HG03175 (cell line): ENCODE measurements around the gene NGRN.

ENCODE experiments used
- ATAC-seq: cut with Tn5 transposase; IDR thresholded peaks from one replicate; pipeline ENCODE4 v1.9.1; 2021; ENCODE audit warnings: mild to moderate bottlenecking, moderate library complexity; ENCODE audit not compliant: unreplicated experiment

Gene NGRN, protein sequence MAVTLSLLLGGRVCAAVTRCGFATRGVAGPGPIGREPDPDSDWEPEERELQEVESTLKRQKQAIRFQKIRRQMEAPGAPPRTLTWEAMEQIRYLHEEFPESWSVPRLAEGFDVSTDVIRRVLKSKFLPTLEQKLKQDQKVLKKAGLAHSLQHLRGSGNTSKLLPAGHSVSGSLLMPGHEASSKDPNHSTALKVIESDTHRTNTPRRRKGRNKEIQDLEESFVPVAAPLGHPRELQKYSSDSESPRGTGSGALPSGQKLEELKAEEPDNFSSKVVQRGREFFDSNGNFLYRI

DNA sequence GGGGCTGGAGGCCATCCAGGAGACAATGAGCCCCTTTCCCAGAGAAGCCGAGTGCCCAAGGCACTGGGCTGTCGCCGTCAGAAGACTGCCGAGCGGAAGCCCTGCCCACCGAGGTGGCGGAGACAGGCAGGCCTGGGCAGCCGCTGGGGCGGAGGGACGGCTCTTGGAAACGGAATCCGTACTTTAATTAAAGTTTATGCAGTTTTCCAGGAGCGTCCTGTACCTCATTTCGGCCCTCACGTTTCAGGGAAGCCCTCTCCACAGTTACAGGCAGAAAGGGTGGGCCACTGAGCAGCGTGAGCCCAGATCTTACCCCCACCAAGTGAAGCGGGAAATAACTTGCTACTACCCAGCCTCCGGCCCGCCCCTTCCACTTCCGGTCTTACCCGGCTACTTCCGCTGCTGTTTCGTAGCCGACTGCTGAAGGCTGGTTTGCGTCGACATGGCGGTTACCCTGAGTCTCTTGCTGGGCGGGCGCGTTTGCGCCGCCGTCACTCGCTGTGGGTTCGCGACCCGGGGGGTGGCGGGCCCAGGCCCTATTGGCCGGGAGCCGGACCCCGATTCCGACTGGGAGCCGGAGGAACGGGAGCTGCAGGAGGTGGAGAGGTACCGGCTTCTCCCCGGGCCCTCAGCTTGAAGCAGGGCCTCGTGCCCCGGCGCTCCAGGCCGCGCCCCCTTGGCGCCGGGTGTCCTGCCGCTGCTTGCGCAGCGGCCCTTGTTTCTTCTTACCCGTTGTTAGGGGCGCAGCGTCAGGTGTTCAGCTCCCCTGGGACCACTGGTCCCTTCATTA is at the start of gene NGRN:
Gene NGRN (plus strand): TSS at position 402 of the 790 bp plus-strand sequence. CDS start 41 bp downstream, at position 443.
- peak; percentile 94 for ATAC-seq

DNA sequence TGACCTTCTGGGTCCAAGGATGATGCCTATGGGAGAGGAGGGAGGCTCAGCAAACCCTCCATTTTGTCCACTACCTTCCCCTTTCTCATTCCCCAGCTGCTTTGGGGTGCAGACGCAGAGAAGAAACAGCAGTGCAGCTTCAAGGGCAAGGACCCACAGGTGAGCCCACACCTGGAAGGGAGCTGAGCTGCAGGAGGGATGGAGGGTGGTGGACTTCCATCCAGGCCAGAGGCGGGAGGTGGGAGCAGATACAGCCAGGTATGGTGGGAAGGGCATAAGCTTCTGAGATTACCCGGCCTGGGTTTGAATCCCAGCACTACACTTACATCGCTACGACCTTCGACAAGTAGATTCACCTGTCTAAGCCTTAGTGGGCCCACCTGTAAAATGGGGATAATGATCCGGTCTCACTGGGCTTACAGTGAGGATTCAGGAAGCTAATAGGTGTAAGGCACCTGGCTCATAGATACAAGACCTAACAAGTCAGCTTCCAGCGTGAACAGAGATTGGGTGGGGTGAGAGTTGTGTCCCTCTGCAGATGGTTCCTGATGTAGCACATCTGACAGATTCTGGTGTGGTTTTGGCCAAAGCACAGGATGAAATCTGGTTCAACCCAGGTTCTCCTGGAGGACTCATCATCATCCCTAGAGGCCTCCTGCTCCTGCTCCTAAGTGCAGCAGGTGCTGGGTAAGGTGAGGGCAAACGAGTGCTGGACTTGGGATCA is 47.6 kb upstream of the NGRN start:
- no peak for ATAC-seq

DNA sequence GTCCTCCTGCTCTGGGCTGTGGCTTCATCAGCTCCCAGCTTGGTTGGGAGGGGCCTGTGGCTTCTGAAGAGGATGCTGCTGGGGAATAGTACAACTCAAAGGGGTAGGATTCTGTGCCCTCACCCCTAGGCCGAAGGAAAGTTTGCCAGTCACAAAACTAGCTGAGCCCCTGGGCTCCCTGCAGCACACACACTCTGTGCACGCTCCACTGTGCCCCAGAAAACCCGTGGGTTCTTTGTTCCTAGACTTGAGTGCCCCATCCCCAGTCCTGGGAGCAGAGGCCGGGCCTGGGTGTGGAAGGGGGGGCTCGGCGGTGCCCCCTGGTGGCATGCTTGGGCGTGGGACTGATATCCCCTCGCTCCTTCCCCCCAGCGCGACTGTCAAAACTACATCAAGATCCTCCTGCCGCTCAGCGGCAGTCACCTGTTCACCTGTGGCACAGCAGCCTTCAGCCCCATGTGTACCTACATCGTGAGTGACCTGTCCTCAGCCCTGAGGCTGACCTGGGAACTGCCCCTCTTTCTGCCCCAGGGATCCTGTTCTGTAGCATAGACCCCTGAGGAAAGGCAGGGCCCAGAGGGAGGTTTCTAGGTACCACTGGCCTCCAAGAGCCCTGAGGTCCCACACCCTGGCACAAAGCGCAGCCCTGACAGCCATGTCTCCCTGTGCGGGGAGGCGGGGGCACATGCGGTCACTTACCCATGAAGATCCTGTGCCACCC is 45.9 kb upstream of the NGRN start:
- no peak for ATAC-seq

DNA sequence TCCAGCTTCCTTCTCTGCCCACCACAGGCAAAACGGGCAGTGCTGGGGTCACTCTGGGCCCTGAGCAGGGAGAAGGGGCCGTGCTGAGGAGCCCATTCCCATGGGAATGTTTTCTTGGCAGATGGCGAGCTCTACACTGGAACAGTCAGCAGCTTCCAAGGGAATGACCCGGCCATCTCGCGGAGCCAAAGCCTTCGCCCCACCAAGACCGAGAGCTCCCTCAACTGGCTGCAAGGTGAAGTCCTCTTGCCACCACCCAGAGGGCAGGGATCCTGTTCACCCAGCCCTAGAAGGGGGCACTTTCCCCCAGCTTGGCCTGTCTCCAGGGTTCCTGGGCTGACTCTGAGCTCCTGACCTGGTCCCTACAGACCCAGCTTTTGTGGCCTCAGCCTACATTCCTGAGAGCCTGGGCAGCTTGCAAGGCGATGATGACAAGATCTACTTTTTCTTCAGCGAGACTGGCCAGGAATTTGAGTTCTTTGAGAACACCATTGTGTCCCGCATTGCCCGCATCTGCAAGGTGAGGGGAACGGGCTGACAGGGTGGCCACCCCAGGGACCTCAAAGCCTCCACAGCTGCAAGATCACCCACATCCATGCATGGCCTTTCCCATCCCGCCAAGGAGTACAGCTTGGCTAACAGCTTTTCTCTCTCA is 44.1 kb upstream of the NGRN start:
- no peak for ATAC-seq

DNA sequence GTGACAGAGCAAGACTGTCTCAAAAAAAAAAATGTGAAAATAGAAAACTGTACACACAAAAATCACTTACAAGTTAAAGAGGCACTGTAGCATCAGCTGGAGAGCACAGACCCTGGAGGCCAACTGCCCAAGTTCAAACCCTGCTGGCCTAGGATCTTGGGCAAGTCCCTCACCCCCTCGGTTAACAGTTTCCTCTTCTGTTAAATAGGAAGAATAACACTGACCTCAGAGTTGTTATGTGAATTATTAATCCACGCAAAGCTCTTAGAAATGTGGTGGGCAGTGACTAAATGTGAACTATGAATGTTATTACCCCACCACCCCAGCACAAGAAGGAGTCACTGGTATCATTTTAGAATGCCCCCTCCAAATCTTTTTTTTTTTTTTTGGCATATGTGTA is 42.9 kb upstream of the NGRN start:
- ATAC-seq = no peak

DNA sequence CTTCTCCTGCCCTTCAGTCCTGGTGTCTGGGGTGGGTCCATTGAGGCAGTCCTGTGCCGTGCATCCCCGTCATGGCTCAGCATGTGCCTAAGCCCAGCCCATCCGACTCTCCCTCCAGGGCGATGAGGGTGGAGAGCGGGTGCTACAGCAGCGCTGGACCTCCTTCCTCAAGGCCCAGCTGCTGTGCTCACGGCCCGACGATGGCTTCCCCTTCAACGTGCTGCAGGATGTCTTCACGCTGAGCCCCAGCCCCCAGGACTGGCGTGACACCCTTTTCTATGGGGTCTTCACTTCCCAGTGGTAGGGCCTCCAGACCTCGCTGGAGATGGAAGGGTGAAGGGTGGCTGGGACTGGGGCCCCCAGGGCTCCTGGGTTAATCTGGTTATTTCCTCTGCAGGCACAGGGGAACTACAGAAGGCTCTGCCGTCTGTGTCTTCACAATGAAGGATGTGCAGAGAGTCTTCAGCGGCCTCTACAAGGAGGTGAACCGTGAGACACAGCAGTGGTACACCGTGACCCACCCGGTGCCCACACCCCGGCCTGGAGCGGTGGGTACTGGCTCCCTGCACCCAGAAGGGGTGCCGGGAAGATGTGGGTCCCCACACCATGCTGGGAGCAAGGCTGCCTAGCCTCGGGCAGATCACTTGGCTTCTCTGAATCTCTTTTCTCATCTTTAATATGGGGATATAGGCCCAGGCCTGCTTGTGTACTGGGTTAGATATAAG is 41.9 kb upstream of the NGRN start:
- ATAC-seq = no peak

DNA sequence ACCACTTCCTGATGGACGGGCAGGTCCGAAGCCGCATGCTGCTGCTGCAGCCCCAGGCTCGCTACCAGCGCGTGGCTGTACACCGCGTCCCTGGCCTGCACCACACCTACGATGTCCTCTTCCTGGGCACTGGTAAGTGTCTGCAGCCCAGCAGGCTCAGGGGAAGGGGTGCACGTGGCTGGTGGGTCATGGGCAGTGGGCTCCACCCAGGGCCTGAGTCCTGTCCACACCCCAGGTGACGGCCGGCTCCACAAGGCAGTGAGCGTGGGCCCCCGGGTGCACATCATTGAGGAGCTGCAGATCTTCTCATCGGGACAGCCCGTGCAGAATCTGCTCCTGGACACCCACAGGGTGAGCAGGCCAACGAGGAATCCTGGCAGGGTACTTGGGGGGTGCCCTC is 40.4 kb upstream of the NGRN start:
- ATAC-seq = no peak

DNA sequence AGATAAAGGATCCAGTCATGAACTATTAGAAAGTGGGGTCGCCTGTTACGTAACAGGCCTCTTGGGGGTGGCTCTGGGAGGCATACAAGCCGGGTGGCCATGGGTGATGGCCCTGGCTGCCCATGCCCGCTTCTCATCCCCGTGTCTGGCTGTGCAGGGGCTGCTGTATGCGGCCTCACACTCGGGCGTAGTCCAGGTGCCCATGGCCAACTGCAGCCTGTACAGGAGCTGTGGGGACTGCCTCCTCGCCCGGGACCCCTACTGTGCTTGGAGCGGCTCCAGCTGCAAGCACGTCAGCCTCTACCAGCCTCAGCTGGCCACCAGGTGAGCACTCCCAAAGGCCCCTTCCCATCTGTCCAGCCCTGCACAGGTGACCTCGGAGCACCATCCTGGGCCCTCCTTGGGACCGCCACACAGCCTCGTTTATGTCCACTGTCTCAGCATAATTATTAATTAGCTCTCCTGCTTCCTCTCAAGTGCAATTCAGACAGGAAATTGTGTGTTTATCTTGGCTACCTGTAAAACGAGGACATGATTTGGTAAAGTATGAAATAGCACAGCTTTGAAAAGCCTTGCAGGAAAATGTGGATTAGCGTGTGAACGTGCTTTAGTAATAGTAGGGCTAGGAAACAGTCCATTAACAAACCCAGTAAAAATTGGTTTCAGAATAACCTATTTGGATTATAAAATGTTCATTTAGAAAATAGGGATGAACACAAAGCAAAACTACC is 39.8 kb upstream of the NGRN start:
- ATAC-seq = no peak

DNA sequence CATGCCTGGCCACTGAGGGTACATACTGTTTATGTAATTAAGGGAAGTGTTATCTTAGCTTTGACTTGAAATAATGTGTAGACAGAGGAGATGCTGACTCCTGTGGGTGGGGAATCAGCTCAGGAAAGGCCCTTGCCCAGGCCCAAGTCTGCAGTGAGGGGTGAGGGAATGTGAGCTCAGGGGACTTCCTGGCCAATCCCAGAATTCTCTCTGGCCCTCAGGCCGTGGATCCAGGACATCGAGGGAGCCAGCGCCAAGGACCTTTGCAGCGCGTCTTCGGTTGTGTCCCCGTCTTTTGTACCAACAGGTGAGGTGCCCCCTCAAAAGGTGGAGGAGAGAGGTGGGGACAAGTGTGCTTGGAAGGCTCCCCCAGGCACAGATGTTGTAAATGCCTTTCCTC is 38.1 kb upstream of the NGRN start:
- ATAC-seq = no peak

DNA sequence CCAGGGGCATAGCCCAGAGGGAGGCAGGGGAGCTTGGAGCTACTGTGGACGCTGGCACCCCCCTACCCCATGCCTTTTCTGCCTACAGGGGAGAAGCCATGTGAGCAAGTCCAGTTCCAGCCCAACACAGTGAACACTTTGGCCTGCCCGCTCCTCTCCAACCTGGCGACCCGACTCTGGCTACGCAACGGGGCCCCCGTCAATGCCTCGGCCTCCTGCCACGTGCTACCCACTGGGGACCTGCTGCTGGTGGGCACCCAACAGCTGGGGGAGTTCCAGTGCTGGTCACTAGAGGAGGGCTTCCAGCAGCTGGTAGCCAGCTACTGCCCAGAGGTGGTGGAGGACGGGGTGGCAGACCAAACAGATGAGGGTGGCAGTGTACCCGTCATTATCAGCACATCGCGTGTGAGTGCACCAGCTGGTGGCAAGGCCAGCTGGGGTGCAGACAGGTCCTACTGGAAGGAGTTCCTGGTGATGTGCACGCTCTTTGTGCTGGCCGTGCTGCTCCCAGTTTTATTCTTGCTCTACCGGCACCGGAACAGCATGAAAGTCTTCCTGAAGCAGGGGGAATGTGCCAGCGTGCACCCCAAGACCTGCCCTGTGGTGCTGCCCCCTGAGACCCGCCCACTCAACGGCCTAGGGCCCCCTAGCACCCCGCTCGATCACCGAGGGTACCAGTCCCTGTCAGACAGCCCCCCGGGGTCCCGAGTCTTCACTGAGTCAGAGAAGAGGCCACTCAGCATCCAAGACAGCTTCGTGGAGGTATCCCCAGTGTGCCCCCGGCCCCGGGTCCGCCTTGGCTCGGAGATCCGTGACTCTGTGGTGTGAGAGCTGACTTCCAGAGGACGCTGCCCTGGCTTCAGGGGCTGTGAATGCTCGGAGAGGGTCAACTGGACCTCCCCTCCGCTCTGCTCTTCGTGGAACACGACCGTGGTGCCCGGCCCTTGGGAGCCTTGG is 37.4 kb upstream of the NGRN start:
- ATAC-seq = no peak

DNA sequence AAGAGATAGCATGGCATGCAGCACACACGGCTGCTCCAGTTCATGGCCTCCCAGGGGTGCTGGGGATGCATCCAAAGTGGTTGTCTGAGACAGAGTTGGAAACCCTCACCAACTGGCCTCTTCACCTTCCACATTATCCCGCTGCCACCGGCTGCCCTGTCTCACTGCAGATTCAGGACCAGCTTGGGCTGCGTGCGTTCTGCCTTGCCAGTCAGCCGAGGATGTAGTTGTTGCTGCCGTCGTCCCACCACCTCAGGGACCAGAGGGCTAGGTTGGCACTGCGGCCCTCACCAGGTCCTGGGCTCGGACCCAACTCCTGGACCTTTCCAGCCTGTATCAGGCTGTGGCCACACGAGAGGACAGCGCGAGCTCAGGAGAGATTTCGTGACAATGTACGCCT is 36.5 kb upstream of the NGRN start:
- no peak for ATAC-seq

DNA sequence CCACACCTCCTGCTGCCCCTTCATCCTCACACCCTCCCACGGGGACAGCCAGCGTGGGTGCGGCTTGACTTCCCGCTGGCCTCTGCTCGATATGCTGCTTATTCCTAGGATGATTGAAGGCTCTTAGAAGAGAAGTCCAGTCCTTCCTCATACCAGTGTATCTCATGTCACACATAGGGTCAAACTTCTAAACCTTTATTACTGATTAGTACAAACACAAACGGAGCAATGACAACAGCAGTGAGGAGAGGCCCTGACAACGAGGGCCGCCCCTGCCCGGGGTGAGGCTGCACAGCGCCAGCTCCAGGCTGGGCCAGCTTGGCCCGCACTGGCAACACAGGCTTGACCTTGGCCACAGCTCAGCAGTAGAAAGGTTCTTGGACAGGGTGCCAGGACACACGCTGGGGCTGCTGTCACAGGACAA is 35.4 kb upstream of the NGRN start:
- ATAC-seq = no peak

DNA sequence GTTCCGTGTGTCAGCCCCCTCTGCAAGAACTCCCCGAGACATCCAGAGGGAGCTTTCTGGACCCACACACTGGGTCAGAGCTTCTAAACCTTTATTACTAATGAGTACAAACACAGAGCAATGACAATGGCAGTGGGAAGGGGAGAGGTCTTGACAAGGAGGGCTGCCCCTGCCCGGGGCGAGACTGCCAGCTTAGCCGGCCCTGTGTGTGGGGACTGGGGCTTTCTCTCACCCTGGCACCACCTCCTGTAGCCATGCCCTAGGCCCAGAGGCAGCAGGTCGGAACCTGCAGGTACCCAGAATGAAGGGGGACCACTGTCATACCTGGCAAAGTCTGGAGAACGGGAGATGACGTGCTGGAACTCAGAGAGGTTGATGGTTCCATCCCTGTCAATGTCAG is 34.9 kb upstream of the NGRN start:
- ATAC-seq = no peak

DNA sequence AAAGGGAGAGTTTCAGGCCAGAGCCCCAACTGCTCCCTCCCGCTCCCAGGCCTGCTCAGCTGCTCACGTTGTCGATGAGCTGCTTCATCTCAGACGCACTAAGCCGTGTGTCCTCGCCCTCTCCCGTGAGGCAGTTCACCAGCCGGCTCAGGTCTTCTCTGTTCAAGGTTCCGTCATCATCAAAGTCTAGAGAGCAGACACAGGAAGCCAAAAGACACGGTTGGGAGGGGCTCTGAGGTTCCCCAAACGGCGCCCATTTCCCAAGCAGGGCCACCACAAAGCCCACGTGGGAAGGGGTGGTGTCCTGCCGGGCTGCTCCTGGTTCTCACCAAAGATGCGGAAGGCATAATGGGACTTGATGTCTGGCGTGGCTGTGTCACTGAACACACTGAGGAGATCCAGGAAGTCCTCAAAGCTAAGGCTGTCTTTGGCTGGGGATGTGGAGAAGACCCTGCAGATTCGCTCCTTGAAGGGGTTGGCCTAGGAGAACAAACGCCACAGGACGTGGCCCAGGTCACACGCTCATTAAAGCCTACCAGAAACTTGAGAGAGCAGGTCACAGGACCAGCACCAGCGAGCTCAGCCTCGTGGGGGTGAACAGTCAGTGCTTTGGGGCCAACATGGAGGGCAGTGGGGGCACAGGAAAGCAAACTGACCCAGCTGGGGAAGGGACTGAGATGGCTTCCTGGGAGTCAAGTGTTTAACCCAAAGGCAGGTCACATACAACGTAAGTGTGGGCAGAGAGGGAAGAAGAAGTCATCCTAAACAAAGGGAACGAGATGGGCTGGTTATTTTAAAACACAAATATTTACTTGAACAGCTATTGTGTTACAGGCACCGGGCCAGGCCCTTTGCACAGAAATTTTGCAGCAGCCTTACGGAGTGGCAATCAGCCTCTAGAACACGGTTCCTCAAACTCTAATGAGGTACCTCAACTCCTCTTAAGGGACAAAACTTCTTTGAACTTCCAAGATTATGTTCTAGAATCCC is 34.1 kb upstream of the NGRN start:
- ATAC-seq = peak; percentile 33

DNA sequence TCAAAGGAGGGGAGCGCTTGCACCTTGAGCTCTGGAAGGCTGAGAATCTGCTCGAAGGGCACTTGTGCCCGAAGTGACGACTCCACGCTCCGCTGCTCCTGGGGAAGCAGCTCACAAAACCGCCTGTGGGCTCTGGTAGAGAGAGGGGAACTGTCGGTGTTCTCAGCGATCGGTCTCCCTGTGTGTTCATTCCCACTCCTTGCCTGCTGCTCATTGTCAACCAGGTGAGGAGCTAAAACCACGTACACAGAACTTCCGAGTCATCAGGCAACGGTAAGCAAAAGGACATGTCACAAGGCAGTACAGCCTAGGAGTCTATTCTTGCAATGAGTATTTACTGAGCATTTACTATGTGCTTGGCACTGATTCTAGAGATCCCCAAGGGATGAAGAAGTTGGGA is 33.3 kb upstream of the NGRN start:
- no peak for ATAC-seq

DNA sequence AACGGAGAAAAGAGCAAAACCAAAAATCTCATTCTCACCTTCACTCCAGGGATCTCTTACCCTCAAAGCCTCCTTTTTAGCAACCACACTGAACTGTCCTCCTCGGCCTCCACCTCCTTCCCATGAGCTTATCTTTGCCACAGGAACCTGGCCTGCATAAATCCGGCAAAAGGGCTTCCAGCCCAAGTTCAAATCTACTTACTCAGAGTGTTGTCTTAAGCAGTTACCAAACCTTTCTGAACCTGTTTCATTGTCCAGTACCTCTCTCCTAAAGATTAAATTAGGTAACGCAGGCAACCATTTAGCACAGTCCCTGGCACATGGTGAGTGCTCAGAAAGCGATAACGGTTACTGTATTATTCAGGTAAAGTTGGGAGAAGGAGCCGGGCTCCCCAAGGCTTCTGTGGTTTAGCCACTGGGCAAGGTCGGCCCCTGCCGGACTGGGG is 32.5 kb upstream of the NGRN start:
- no peak for ATAC-seq
